DMS79 treated with DMSO at 0.1 percent for 48 hours (cell line): ENCODE results near the gene GRID2IP.

ENCODE experiments used
- DNase-seq: peaks from one replicate; lab custom pipeline; 2025; lab: John Stamatoyannopoulos, UW

GRID2IP gene

DNA sequence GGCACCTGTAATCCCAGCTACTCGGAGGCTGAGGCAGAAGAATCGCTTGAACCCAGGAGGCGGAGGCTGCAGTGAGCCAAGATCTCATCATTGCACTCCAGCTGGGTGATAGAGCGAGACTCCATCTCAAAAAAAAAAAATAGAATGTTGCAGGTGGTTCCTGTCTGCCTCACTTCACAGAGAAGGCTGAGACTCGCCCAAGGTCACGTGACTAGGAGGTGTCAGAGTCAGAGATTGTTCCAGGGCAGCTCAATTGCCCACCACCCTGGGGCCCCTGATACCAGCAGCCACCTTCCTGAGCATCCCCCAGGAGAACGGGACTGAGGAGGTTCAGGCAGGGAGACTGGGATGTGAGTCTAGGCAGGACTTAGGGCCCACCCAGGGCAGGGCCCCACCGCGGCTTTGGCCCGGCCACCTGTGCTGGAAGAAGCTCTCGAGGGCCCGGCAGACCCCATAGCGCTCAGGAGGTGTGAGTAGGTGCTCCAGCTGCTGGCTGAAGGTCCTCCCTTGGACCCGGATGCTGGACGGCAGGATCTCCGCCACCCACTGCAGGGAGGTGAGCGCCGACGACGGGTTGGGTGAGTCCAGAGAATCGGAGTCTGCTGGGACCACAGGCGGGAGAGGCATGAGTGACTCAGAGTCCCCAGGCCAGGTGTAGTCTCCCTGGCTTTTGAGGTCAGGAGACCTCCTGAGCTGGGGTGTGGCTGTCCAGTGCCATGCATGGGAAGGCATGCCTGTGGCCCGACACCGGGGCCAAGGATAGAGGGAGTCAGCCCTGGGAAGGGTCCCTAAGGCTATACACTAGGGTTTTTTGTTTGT lies 30.9 kb downstream of the GRID2IP start:
- DNase-seq, result no peak

DNA sequence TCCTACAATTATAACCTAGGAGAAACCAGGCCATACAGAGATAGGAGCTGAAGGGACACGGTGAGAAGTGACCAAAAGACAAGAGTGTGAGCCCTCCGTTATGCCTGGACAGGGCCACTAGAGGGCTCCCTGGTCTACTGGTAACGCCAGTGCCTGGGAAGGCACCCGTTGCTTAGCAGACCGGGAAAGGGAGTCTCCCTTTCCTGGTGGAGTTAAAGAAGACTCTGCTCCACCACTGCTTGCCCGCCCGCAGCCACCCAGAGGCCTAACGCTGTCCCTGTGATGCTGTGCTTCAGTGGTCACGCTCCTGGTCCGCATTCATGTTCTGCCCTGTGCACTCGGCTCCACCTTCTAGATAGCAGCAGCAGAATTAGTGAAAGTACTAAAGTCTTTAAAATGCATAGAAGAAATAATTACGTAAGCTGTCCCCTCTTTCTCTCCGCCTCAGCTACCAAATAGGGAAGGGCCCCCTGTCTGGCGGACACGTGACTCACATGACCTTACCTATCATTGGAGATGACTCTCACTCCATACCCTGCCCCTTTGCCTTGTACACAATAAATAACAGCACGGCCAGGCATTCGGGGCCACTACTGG lies 34.8 kb downstream of the GRID2IP start:
- DNase-seq, result peak; percentile 53

DNA sequence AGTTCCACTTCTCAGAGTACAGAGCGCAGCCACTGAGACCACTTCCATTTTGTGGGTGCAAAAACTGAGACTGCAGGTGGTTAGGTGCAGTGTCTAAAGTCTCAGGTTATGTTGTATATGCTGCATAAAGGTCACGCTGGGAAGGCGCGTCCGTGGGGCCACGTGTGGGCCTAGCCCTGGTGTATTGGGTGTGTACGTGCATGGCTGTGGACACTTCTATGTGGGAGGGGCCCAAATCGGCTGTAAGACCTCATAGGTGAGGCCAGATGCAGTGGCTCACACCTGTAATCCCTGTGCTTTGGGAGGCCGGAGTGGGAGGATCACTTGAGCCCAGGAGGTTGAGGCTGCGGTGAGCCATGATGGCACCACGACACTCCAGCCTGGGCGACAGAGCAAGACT lies 37.7 kb downstream of the GRID2IP start:
- DNase-seq, result no peak

DNA sequence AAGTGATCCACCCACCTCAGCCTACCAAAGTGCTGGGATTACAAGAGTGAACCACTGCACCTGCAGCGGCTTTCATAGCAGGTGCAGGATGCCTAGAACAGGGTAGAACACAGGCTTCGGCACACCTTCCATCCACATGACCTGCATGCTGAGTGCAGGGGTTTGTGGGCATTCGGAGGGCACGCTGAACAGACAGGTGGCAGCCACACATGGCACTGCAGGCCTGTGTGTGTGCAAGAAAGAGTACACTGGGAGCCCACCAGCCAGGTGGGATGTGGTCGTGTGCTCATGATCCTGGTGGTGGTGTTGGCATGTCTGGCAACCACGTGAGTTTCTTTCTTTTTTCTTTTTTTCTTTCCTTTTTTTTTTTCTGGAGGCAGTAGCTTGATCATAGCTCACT lies 38.4 kb downstream of the GRID2IP start:
- no peak for DNase-seq

DNA sequence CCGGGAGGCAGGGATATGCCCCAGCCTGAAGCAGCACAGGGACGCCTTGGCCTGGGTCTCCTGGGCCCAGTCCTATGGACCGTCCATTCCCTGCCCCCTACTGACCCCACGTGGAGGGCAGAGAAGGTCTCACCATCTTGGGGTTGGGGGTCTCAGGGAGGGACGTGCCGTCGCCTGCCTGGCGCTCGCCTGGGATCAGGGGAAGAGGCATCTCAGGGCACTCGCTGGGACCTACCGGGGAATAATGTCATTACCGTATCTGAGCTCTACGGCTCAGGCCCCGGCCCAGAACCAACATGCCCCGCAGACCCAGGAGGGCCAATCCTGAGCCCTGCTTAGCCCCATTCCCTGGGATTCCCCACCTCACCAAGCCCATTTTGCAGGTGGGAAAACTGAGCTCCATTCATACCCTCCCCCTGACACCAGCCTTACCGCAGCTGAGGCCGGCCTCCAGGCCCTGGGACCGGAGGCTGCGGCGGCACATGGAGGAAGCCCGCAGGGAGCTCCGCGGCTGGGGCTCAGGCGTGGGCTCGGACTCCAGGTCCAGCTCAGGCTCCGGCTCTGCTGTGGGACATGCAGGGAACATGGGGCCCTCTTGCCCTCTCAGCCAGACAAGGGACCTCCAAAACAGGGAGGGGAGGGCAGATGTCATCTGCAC lies 40.7 kb downstream of the GRID2IP start:
- DNase-seq, result no peak

DNA sequence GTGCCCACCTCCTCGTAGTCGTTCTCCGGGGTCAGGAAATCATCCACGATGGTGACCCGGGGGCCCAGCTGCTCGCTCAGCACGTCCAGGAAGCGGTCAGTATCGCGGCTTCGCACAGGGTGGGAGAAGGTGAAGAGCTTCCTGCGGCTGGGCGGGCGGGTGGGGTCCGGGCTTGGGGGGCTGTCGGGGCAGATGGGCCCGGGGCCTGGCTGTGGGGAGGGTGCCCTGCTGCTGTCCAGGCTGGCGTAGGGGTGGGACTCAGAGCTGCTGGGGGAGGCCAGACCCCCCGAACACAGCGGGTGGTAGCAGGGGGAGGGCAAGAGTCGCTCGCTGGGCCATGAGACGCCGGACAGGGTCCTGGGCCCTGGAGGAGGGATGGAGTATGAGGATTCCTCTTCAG lies 42.3 kb downstream of the GRID2IP start:
- no peak for DNase-seq

DNA sequence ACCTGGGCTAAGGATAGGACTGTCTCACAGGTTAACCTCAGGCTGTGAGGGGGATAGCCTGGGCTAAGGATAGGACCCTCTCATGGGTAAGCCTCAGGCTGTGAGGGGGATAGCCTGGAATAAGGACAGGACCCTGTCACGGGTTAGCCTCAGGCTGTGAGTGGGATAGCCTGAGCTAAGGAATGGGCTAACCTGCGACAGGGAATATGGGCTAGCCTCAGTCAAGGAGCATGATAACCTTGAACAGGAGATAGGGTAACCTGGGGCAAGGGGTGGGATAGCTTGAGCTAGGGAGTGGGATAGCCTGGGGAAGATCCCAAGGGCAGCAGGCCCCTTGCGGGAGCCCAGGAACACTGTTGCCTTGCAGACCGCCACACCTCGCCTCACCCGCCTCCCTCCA lies 42.7 kb downstream of the GRID2IP start:
- no peak for DNase-seq

DNA sequence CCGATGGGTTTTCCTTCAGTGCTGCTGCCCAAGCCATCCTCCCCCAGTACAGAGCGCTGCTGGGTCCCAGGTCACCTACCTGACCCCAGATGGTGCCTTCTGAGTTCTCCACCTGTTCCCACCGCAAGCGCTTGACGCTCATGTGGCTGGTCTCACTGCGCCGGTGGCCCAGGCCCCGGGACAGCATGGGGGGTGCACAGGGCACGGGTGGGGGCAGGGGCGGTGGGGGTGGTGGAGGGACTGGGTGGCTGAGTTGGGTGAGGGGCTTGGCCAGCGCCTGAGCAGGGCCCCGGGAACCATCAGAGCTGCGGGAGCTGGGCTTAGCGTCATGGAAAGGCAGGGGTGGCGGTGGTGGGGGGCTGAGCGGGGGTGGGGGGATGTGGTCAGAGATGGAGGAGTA lies 43.4 kb downstream of the GRID2IP start:
- DNase-seq, result no peak

DNA sequence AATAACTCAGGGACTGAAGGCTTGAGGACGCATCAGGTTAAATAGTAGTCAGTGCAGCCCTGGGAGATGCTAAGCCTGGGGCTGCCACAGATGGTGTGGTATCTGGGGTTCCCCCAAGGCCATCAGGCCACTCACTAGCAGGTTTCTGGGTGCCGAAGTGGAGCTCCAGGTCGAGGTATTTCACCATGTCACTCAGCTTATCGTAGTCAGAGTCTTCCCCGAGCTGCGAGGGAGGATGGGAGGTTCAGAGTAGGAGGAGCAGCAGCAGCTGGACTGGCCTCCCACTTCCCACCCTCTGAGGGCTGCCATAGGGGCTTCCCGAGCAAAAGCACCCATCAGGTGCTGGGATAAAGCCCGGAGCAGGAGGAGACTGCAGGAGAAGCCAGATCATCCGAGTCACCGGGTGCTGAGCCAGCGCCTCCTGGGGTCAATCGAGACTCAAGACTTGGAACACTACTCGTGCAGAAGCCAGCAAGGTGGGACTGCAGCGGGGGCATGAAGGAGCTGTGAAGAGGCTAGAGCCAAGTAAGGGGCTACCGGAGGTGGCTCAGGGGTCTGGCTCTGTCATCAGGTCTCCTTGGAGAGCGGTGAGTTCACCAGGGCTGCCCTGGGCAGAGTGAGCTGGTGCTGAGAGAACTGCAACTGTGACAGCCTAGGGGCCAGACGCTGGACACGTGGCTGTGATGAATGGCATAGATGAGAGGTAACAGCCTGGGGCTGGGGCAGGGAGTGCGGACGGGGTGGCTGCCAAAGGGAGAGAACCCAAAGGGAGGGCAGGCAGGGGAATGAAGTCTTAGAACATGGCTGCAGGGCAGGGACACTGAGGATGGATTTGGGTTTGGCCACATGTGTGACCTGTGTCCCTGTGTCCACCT lies 45.3 kb downstream of the GRID2IP start:
- no peak for DNase-seq

DNA sequence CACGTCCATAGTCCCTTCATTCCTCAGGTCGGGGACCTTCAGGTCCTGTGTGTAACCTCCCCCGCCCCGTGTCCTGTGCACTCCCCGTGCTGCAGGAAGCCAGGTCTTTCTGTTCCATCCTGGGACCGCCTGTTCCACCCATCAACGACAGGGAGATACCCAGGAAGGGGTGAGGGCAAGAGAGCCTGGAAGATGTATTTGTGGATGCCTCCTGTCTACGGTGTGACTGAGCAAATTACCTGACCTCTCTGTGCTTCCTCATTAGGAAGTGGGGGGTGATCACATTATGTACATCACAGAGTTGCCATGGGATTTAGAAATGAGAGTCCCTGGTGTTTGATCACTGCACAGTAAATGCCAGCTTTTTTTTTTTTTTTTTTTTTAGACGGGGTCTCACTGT lies 46.3 kb downstream of the GRID2IP start:
- no peak for DNase-seq

DNA sequence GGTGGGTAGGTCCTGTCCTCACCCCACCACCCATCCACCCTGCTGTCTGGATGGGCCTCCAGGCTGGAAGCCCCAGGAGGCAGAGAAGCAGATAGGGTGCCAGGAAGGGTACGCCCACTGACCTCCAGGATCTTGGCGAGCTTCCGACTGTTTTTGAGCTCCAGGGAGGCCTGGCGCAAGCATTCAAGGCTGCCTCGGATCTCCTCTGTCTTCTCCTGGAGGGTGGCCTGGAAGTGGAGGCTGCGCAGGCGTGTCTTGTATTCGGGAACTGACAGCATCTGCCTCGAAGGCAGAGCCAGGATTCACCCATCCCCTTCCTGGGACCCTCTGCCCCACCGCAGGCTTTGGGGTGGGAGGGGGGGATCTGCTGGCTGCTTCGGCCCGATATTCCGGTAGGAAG lies 48.4 kb downstream of the GRID2IP start:
- DNase-seq, result peak; percentile 17

DNA sequence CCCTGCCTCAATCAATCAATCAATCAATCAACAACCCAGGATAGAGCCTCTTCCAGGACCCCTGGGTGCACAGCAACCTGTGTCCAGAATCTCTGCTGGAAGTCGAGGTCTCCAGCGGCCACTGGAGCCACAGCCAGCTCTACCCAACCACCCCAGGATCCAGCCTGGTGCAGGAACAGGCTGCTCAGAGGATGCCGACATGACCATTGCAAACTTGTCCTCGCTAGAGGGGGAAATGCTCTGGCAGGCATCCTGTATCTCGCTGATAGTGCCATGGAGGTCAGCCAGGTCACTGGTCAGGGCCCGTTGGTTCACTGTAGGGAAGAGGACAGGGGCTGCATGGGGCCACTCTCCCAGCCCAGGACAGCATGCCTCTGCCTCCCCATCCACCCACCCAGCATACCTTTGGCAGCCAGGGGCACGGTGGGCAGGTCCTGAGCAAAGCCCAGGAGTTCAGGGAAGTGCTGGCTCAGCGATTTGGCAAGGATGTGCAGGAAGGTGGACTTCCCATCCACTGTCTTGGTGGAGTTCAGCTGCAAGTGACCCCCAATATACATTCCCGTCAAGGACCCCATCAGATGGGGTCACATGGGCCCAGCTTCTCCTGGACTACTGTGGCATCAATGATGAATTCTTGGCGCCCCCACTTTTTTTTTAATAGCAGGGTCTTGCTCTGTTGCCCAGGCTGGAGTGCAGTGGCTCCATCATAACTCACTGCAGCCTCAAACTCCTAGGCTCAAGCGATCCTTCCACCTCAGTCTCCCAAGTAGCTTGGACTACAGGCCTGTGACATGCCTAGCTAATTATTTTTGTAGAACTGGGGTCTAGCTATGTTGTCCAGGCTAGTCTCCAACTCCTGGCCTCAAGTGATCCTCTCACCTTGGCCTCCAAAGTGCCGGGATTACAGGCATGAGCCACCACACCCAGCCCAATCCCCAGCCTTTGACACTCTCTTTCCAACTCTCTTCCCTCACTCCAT lies 49.4 kb downstream of the GRID2IP start:
- no peak for DNase-seq

DNA sequence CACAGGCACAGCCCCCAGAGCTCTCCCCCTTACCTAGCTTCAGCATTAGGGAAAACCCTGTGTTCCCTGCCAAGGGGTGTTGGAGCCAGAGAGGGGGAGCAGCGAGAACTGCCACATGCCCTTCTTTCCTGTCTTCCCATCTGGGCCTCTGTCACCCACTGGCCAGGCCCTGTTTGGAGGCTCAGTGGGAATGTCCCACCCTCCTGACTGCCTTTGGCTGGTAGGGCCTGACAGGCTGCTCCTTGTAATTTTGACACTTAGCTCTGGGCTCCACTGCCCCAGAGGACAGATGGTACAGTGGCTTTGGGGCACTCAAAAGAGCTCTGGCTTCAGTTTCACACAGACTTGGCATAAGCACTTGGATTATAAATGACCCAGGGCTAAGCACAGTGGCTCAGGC lies 50.6 kb downstream of the GRID2IP start:
- no peak for DNase-seq

DNA sequence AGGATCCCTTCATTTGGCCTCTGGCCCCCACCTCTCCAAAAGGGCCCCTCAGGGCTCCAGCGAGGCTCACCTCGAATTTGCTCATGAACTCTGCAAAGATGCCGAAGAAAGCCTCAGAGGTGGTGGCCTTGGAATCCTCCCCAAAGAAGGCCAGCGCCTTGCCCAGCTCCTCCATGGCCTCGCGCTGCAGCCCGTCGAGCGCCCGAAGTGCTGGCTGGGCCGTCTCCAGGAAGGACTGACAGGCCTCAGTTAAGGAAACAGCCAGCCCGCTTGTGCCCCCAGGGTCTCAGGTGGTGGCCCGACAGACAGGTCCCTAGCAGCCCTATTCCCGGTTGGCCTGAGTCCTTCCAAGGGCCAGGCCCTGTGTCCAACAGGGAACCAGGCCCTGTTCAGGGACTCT lies 53.3 kb downstream of the GRID2IP start:
- DNase-seq, result no peak

DNA sequence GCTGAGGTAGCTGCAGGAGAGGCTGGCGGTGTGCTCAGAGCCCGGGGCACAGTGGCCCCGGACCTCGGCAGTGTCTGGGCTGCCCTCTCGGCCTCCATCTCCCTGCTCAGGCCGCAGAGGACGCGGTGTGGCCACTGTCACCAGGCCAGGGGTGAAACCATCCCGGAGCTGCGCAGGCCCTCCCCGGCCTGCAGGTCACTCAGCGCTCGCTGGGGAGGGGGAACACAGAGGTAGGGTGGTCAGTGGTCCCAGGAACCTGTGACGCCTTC lies 53.7 kb downstream of the GRID2IP start:
- DNase-seq, result no peak

DNA sequence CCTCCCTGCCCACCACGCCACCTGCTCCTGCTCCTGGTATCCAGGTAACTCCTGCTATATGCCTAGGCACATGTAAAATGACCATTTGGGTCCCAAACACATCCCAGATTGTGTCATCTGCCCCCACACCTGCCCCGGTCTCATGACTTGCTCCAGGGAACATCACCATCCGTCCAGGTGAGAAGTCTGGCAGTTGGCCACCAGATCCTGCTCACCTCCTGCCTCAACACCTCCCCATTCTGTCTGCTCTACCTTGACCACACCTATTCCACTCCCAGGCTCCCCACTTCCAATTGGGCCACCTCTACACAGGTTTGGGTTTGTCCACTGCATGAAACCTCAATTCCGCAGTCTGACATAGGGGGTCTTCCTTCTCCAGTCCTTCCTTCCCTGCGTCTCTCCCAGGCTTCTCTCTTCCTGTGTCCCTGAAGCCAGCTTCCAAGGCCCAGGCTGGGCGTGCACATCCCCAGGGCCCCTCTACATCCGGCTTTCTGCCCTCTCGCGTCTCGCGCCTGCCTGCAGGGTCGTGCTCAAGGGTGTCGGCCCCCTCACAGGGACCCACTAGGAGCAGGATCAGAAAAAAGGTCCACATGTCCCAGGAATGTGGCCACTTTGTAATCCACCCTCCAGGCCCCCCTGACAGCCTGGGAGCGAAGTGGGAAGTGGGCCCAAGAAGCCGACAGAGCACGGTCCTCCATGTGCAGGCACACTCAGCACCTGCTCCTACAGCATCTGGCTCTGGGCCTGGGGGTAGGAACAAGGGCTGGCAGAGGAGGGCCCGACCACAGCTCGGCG lies 54.2 kb downstream of the GRID2IP start:
- DNase-seq, result no peak

DNA sequence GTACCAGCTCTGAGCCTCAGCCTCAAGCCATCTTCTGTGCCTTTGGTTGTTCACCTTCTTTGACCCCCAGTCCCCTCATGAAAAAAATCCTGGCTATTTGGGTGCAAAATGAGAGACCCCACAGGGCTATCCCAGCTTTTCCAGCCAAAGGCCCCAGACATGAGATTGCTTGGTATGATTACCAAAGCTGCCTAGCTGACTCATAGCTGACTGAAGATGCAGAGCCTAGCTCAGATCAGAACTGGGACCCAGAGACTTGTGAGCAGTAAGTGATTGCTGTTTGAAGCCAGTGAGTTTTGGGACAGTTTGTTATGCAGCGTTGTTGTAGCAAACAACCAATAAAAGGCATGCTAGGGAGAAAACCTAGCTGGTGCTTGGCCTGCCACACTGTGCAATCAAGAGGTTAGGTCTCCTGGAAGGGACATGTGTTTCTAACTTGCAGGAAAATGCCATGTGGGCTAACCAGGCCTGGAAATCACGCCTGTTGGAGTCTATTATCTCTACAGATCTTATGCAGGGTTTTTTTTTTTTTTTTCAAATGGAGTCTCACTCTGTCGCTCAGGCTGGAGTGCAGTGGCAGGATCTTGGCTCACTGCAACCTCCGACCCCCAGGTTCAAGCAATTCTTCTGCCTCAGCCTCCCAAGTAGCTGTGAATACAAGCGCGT lies 55.5 kb downstream of the GRID2IP start:
- no peak for DNase-seq

DNA sequence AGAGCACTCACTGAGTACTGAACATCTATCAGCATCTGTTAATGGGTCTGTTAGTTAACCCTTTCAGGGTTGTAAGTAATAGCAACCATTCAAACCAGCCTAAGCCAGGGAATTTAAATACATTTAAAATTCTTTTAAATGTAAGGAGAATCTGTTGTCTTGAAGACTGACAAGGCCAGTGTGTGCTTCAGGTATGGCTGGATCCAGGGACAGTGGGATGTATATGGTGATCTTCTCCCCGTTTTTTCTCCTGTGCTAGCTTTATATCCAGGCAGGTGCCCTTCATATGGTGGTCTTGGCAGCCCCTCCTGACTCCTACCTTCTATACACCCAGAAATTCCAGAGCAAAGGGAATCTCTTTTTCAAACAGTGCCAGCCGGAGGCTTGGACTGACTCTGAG lies 56.9 kb downstream of the GRID2IP start:
- no peak for DNase-seq

DNA sequence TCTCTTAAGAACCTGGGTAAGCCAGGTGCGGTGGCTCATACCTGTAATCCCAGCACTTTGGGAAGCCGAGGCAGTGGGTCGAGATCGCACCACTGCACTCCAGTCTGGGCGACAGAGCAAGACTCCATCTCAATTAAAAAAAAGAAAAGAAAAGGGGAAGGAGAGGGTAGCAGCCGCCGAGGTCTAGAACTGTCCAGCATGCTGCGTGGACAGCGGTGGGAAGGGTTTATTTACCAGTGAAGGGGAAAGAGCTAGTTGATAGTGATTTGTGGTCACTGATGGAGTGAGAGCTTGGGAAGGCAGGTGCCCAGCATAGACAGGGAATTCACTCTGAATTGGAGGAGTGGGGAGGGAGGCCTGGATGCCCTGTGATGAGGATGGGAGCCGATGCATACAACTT lies 60.1 kb downstream of the GRID2IP start:
- no peak for DNase-seq

DNA sequence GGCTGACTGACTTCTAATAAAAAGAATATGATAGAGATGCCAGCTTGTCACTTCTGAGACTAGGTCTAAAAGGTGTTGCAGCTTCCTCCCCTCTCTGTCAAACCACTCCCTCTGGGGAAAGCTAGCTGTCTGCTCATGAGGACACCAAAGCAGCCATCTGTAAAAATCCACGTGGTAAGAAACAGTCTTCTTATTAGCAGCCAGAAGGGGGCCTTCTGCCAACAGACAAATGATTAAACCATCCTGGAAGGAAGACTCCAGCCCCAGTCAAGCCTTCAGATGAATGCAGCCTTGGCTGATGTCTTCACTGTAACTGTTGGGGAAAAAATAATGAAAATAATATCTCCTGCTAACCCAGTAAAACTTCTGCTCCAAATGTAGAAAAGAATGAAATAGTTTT lies 61.6 kb downstream of the GRID2IP start:
- DNase-seq, result no peak
